SK-N-SH (cell line): ENCODE results near the gene TRRAP. TPM values are rescaled to one million over a fixed set of nuclear protein-coding genes. Genes with fewer than 3 reads are reported as not detected.

Source experiments
- CTCF ChIA-PET: fragments of 300-600, 350-600 bp; formaldehyde crosslinking; extraction: SDS; loops from one replicate; lab custom pipeline; 2021; lab: Yijun Ruan, JAX
- POLR2A ChIA-PET: fragments of 350-600 bp; sonication (Branson Sonifier 250); formaldehyde crosslinking; extraction: SDS; loops from one replicate; lab custom pipeline; 2020; ENCODE audit warnings: antibody characterized with exemption, inconsistent platforms; lab: Yijun Ruan, JAX
- DNase-seq: peaks from one replicate; pipeline ENCODE4 v3.0.0; 2012
- H2AFZ ChIP-seq: fragments of 200-600 bp; sonication (generic); 2 replicates; pipeline ENCODE4 v1.8.1; 2016; ENCODE audit warnings: antibody characterized with exemption, mild to moderate bottlenecking, low read depth
- H3F3A ChIP-seq: fragments of 200-600 bp; sonication (generic); replicated peaks from 2 replicates; pipeline ENCODE3; 2016; ENCODE audit warnings: antibody characterized with exemption, mild to moderate bottlenecking; ENCODE audit not compliant: insufficient read depth
- H3K27ac ChIP-seq, 2 experiments: fragments of 200-500 bp in 1 of 2; fragments of 200-600 bp in 1 of 2; sonication (Bioruptor generic) in 1 of 2; sonication (generic), shearing (Covaris generic) in 1 of 2; 2 replicates each; pipeline versions ENCODE4 v1.5.1 to v1.6.1; 2014 to 2016; ENCODE audit warnings: low read depth in 2 of 2, inconsistent platforms in 1 of 2, low read length in 1 of 2, mild to moderate bottlenecking in 1 of 2, mixed read lengths in 1 of 2
- H3K27me3 ChIP-seq: fragments of 200-600 bp; sonication (generic), shearing (Covaris generic); 2 replicates; pipeline ENCODE4 v1.6.1; 2016; ENCODE audit warnings: mixed run types; ENCODE audit not compliant: insufficient read depth
- H3K36me3 ChIP-seq, 2 experiments: fragments of 200-500 bp in 1 of 2; fragments of 200-600 bp in 1 of 2; sonication (Bioruptor generic) in 1 of 2; sonication (generic) in 1 of 2; replicated peaks in 1 of 2; 2 replicates each; pipeline versions ENCODE3 to v1.5.1; 2014 to 2016; ENCODE audit warnings: low read length in 1 of 2, mild to moderate bottlenecking in 1 of 2; ENCODE audit not compliant: insufficient read depth in 2 of 2, control insufficient read depth in 1 of 2
- H3K4me1 ChIP-seq, 2 experiments: fragments of 200-500 bp in 1 of 2; fragments of 200-600 bp in 1 of 2; sonication (Bioruptor generic) in 1 of 2; sonication (generic), shearing (Covaris generic) in 1 of 2; 2 replicates each; pipeline versions ENCODE4 v1.5.1 to v1.6.1; 2014 to 2016; ENCODE audit warnings: low read depth in 1 of 2, low read length in 1 of 2, mixed run types in 1 of 2; ENCODE audit not compliant: insufficient read depth in 2 of 2, control insufficient read depth in 1 of 2
- H3K4me2 ChIP-seq: fragments of 200-600 bp; sonication (generic), shearing (Covaris generic); 2 replicates; pipeline ENCODE4 v1.6.1; 2017; ENCODE audit warnings: mixed run types
- H3K4me3 ChIP-seq, 2 experiments: fragments of 200-500 bp in 1 of 2; fragments of 200-600 bp in 1 of 2; sonication (Bioruptor generic) in 1 of 2; sonication (generic), shearing (Covaris generic) in 1 of 2; 2 replicates each; pipeline versions ENCODE4 v1.5.1 to v1.8.1; 2014 to 2016; ENCODE audit warnings: low read depth in 2 of 2, inconsistent platforms in 1 of 2, low read length in 1 of 2, mild to moderate bottlenecking in 1 of 2, mixed read lengths in 1 of 2, moderate library complexity in 1 of 2
- H3K79me2 ChIP-seq: fragments of 200-600 bp; sonication (generic); 2 replicates; pipeline ENCODE4 v1.8.1; 2017; ENCODE audit warnings: mild to moderate bottlenecking; ENCODE audit not compliant: insufficient read depth
- H3K9ac ChIP-seq: fragments of 200-600 bp; sonication (generic); 2 replicates; pipeline ENCODE4 v1.6.1; 2017; ENCODE audit warnings: mixed run types
- H3K9me2 ChIP-seq: fragments of 200-600 bp; sonication (generic); 2 replicates; pipeline ENCODE4 v1.6.1; 2017; ENCODE audit warnings: mixed run types
- H3K9me3 ChIP-seq: fragments of 200-600 bp; sonication (generic); 2 replicates; pipeline ENCODE4 v1.6.1; 2017; ENCODE audit warnings: mixed run types, mild to moderate bottlenecking, moderate library complexity
- H4K20me1 ChIP-seq: fragments of 200-600 bp; sonication (generic); 2 replicates; pipeline ENCODE4 v1.6.1; 2017; ENCODE audit warnings: mild to moderate bottlenecking, mixed run types; ENCODE audit not compliant: insufficient read depth
- CHD2 ChIP-seq: fragments of 150-350 bp; IDR thresholded peaks from 2 replicates; pipeline ENCODE4 v1.6.1; 2018; ENCODE audit warnings: low read length; ENCODE audit not compliant: partially characterized antibody
- EP300 ChIP-seq, 2 experiments: IDR thresholded peaks; 2 replicates each; pipeline versions ENCODE4 v1.4.0 to v1.6.1; 2012; ENCODE audit warnings: borderline replicate concordance in 1 of 2, low read depth in 1 of 2, low read length in 1 of 2
- FOXJ3 ChIP-seq: sonication (generic); formaldehyde crosslinking; IDR thresholded peaks from 2 replicates; pipeline ENCODE4 v1.5.1; 2020; ENCODE audit warnings: mild to moderate bottlenecking, missing genetic modification reagents
- GABPA ChIP-seq: IDR thresholded peaks from 2 replicates; pipeline ENCODE4 v1.4.0; 2012; ENCODE audit warnings: low read depth, mild to moderate bottlenecking
- GATA2 ChIP-seq: sonication (generic); formaldehyde crosslinking; IDR thresholded peaks from 2 replicates; pipeline ENCODE4 v1.5.0; 2020; ENCODE audit warnings: mild to moderate bottlenecking, missing genetic modification reagents
- JUND ChIP-seq: IDR thresholded peaks from 2 replicates; pipeline ENCODE4 v1.4.0; 2012
- MEF2A ChIP-seq: IDR thresholded peaks from 2 replicates; pipeline ENCODE4 v1.4.0; 2012; ENCODE audit warnings: low read depth, borderline replicate concordance
- PBX3 ChIP-seq: IDR thresholded peaks from 2 replicates; pipeline ENCODE4; 2012
- POLR2AphosphoS5 ChIP-seq: IDR thresholded peaks from 2 replicates; pipeline ENCODE4 v1.6.1; 2012; ENCODE audit warnings: low read depth, low read length
- RAD21 ChIP-seq: IDR thresholded peaks from 2 replicates; pipeline ENCODE4 v1.6.1; 2012; ENCODE audit warnings: mild to moderate bottlenecking, low read length
- RCOR1 ChIP-seq: fragments of 150-350 bp; IDR thresholded peaks from 2 replicates; pipeline ENCODE4 v1.6.1; 2017; ENCODE audit warnings: antibody characterized with exemption, low read length
- RFX5 ChIP-seq: IDR thresholded peaks from 2 replicates; pipeline ENCODE4 v1.6.1; 2012; ENCODE audit warnings: mild to moderate bottlenecking, improper control_type of control experiment, low read length
- RXRA ChIP-seq: IDR thresholded peaks from 2 replicates; pipeline ENCODE4 v1.4.0; 2012; ENCODE audit warnings: low read depth, mild to moderate bottlenecking, borderline replicate concordance
- SMC3 ChIP-seq: IDR thresholded peaks from 2 replicates; pipeline ENCODE4 v1.6.1; 2012; ENCODE audit warnings: low read depth, low read length, improper control_type of control experiment
- TEAD4 ChIP-seq: IDR thresholded peaks from 2 replicates; pipeline ENCODE4 v1.4.0; 2012; ENCODE audit warnings: mild to moderate bottlenecking, borderline replicate concordance; ENCODE audit not compliant: insufficient read depth
- WGBS: methylation state at CpG from one replicate; pipeline ENCODE4 v1.1.6; 2017; ENCODE audit warnings: low lambda C conversion rate; 5-methylcytosine and 5-hydroxymethylcytosine counted together
- polyA plus RNA-seq, 3 experiments: library from polyadenylated mRNA; depleted of rRNA; stranded (reverse); fragments of >200 nt; gene quantifications; 2 replicates each; pipeline ENCODE4 v1.2.3, GENCODE V29; 2012
- TF ChIP-seq, protein P1 (sequence below): IDR thresholded peaks from 2 replicates; pipeline ENCODE4 v1.6.1; 2012; ENCODE audit warnings: mild to moderate bottlenecking, low read depth, low read length, moderate library complexity
- TF ChIP-seq, protein P2 (sequence below): IDR thresholded peaks from 2 replicates; pipeline ENCODE4 v1.4.0; 2012; ENCODE audit warnings: low read depth, borderline replicate concordance

The TRRAP gene
- polyA plus RNA-seq, 1 of the 3 experiments (the other 2 are of a cell fraction), result 24.9 TPM

DNA sequence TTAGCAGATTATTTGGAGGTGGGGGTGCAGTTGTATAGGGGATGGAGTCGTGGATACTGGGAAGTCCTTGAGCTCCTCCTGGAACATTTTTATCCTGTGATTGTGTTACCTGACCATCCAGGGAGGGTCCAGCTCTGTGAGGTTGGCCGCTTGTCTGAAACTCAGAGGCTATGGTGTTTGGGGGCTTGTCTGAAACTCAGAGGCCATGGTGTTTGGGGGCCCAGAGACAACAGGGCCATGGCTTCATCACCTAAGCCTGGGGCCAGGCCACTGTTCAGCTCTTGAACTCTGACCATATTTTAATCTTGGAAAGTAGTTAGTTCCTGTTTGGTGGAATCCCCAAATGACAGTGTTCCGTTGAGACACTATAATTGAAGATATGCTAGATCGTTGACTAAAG is 66.1 kb downstream of the TRRAP start:
- Histone ChIP-seq H3K36me3 (peaks cover 76 to 85% of the 10 kb centered on the region in 2 experiments), H3K27me3 (no peaks in the 10 kb centered on the region), H3K9ac (no peak overlapping the region), H3K79me2 (peaks cover 23% of the 10 kb centered on the region; the same call in 1 of the 2 replicates), H3K27ac (no peak overlapping the region), H2AFZ (no peak overlapping the region), H3K4me2 (no peak overlapping the region), H3K4me1 (no peaks in the 10 kb centered on the region), H3F3A (no peaks in the 10 kb centered on the region), H3K4me3 (no peak overlapping the region), H3K9me2 (no peaks in the 10 kb centered on the region), H3K9me3 (no peaks in the 10 kb centered on the region), H4K20me1 (peaks cover 13% of the 10 kb centered on the region)
- no peak for DNase-seq
- ChIA-PET POLR2A (interaction anchor here (0.6 kb wide), 1 partner anchor 35 kb away, joined by 3 read pairs; no protein-coding TSS in a partner anchor), CTCF (interaction anchor here (0.7 to 1.5 kb wide), 4 partner anchors 15 to 96 kb away, joined by 3 to 5 read pairs (median 4); partner anchors contain the start of gene TRRAP)
- WGBS, result 95% methylated on average over 4 of the region's 4 CpGs
- TF ChIP-seq SMC3 (no peak), TEAD4 (no peak), RFX5 (no peak), GABPA (no peak), MEF2A (no peak), POLR2AphosphoS5 (no peak), PBX3 (no peak), RAD21 (no peak), JUND (no peak), CHD2 (no peak), RXRA (no peak), RCOR1 (no peak), GATA2 (CRISPR knock-in tag) (no peak), EP300 (IDR thresholded peaks at IDR 0.05; ENCODE audit: borderline replicate concordance in 1 of 2, low read depth in 1 of 2, low read length in 1 of 2) (no peak), FOXJ3 (CRISPR knock-in tag) (no peak)
- TF ChIP-seq, protein P1, sequence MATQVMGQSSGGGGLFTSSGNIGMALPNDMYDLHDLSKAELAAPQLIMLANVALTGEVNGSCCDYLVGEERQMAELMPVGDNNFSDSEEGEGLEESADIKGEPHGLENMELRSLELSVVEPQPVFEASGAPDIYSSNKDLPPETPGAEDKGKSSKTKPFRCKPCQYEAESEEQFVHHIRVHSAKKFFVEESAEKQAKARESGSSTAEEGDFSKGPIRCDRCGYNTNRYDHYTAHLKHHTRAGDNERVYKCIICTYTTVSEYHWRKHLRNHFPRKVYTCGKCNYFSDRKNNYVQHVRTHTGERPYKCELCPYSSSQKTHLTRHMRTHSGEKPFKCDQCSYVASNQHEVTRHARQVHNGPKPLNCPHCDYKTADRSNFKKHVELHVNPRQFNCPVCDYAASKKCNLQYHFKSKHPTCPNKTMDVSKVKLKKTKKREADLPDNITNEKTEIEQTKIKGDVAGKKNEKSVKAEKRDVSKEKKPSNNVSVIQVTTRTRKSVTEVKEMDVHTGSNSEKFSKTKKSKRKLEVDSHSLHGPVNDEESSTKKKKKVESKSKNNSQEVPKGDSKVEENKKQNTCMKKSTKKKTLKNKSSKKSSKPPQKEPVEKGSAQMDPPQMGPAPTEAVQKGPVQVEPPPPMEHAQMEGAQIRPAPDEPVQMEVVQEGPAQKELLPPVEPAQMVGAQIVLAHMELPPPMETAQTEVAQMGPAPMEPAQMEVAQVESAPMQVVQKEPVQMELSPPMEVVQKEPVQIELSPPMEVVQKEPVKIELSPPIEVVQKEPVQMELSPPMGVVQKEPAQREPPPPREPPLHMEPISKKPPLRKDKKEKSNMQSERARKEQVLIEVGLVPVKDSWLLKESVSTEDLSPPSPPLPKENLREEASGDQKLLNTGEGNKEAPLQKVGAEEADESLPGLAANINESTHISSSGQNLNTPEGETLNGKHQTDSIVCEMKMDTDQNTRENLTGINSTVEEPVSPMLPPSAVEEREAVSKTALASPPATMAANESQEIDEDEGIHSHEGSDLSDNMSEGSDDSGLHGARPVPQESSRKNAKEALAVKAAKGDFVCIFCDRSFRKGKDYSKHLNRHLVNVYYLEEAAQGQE, result no peak
- TF ChIP-seq, protein P2, sequence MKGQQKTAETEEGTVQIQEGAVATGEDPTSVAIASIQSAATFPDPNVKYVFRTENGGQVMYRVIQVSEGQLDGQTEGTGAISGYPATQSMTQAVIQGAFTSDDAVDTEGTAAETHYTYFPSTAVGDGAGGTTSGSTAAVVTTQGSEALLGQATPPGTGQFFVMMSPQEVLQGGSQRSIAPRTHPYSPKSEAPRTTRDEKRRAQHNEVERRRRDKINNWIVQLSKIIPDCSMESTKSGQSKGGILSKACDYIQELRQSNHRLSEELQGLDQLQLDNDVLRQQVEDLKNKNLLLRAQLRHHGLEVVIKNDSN, result no peak
